Smooth muscle cell (in vitro differentiated cells): ENCODE data around the gene KCNJ11. TPM values are rescaled to one million over a fixed set of nuclear protein-coding genes. Genes with fewer than 3 reads are reported as not detected.

Experiments used
- DNase-seq: peaks from one replicate; lab custom pipeline; 2025; ENCODE audit not compliant: unreplicated experiment; lab: John Stamatoyannopoulos, UW
- H2AFZ ChIP-seq: fragments of 200-600 bp; sonication (generic); 2 replicates; pipeline ENCODE4 v1.6.0; 2016; ENCODE audit warnings: antibody characterized with exemption, low read depth, mild to moderate bottlenecking
- H3F3A ChIP-seq: fragments of 200-600 bp; sonication (generic); 2 replicates; pipeline ENCODE4 v1.6.0; 2017; ENCODE audit warnings: antibody characterized with exemption, low read depth
- H3K27ac ChIP-seq: fragments of 200-600 bp; sonication (generic); 2 replicates; pipeline ENCODE4 v1.5.1; 2016; ENCODE audit warnings: low read depth, mild to moderate bottlenecking
- H3K27me3 ChIP-seq: fragments of 200-600 bp; sonication (generic); 2 replicates; pipeline ENCODE4 v1.6.1; 2016; ENCODE audit warnings: low read depth, mild to moderate bottlenecking
- H3K36me3 ChIP-seq: fragments of 200-600 bp; sonication (generic); 2 replicates; pipeline ENCODE4 v1.5.1; 2016; ENCODE audit warnings: low read depth
- H3K4me1 ChIP-seq: fragments of 200-600 bp; sonication (generic); 2 replicates; pipeline ENCODE4 v1.5.1; 2016; ENCODE audit warnings: low read depth
- H3K4me2 ChIP-seq: fragments of 200-600 bp; sonication (generic); 2 replicates; pipeline ENCODE4 v1.6.0; 2016; ENCODE audit warnings: mild to moderate bottlenecking
- H3K4me3 ChIP-seq: fragments of 200-600 bp; sonication (generic); 2 replicates; pipeline ENCODE4 v1.5.1; 2016; ENCODE audit warnings: mild to moderate bottlenecking
- H3K79me2 ChIP-seq: fragments of 200-600 bp; sonication (generic); 2 replicates; pipeline ENCODE4 v1.6.0; 2016; ENCODE audit warnings: low read depth, mild to moderate bottlenecking
- H3K9ac ChIP-seq: fragments of 200-600 bp; sonication (generic); 2 replicates; pipeline ENCODE4 v1.6.0; 2016; ENCODE audit warnings: low read depth
- H3K9me3 ChIP-seq: fragments of 200-600 bp; sonication (generic); replicated peaks from 2 replicates; pipeline ENCODE4 v1.5.1; 2016; ENCODE audit warnings: low read depth
- H4K20me1 ChIP-seq: fragments of 200-600 bp; sonication (generic); 2 replicates; pipeline ENCODE4 v1.6.0; 2016; ENCODE audit warnings: low read depth
- CTCF ChIP-seq: fragments of 200-600 bp; sonication (generic); IDR thresholded peaks from 2 replicates; pipeline ENCODE4 v1.5.1; 2017; ENCODE audit warnings: borderline replicate concordance, mild to moderate bottlenecking, antibody characterized with exemption; ENCODE audit not compliant: insufficient read depth, poor library complexity, severe bottlenecking
- WGBS: methylation state at CpG from one replicate; pipeline ENCODE4 v1.1.7; 2016; ENCODE audit warnings: low lambda C conversion rate; 5-methylcytosine and 5-hydroxymethylcytosine counted together
- polyA plus RNA-seq: library from polyadenylated mRNA; unstranded; fragments of >200 nt; fragmentation: Nextera tagmentation; extraction: Ambion mirVana; gene quantifications from 2 replicates; pipeline ENCODE4 v1.2.1, GENCODE V29; 2016
- total RNA-seq: library from RNA; depleted of rRNA; stranded (reverse); fragments of >200 nt; gene quantifications from 2 replicates; pipeline ENCODE4 v1.2.3, GENCODE V29; 2014

KCNJ11 gene
- total and polyA plus RNA-seq, 2 experiments from 2014 or later = not detected

- 93% methylated on average over 20 of the region's 22 CpGs for WGBS
- Histone ChIP-seq H3K27me3 (peaks cover 3% of the 10 kb centered on the region), H3K36me3 (no peaks in the 10 kb centered on the region), H3K9ac (no peak overlapping the region), H2AFZ (no peak overlapping the region), H3K27ac (no peak overlapping the region), H3K4me3 (no peak overlapping the region), H4K20me1 (no peaks in the 10 kb centered on the region), H3K79me2 (no peaks in the 10 kb centered on the region), H3K9me3 (no peaks in the 10 kb centered on the region), H3K4me2 (no peak overlapping the region), H3F3A (no peaks in the 10 kb centered on the region), H3K4me1 (no peaks in the 10 kb centered on the region)
- no peak for DNase-seq
- no peak for TF ChIP-seq CTCF
Measured at GRCh38 chr11:17396598-17397310, 8.3 kb upstream of the KCNJ11 start.

- no peak overlapping the region for H3K9ac ChIP-seq
- H4K20me1 ChIP-seq = no peaks in the 10 kb centered on the region
- 96% methylated on average over 6 of the region's 6 CpGs for whole genome bisulfite sequencing
- H2AFZ ChIP-seq = no peak overlapping the region
- no peak for TF ChIP-seq CTCF
- no peaks in the 10 kb centered on the region for H3F3A ChIP-seq
- peaks cover 8% of the 10 kb centered on the region for H3K27me3 ChIP-seq
- H3K4me3 ChIP-seq = no peak overlapping the region
- H3K9me3 ChIP-seq = no peaks in the 10 kb centered on the region
- H3K36me3 ChIP-seq = no peaks in the 10 kb centered on the region
- H3K4me1 ChIP-seq = no peaks in the 10 kb centered on the region
- no peak overlapping the region for H3K4me2 ChIP-seq
- no peaks in the 10 kb centered on the region for H3K79me2 ChIP-seq
- DNase-seq = no peak
- no peak overlapping the region for H3K27ac ChIP-seq
Measured at GRCh38 chr11:17395978-17396377, 7.5 kb upstream of the KCNJ11 start.

GRCh38 chr11:17395554-17395961, 7.1 kb upstream of the KCNJ11 start:
- H3K9ac ChIP-seq = no peak overlapping the region
- no peaks in the 10 kb centered on the region for H3K36me3 ChIP-seq
- peaks cover 13% of the 10 kb centered on the region for H3K27me3 ChIP-seq
- H3K9me3 ChIP-seq = no peaks in the 10 kb centered on the region
- DNase-seq = no peak
- H3K27ac ChIP-seq = no peak overlapping the region
- H2AFZ ChIP-seq = no peak overlapping the region
- no peaks in the 10 kb centered on the region for H3K79me2 ChIP-seq
- 93% methylated on average over 20 of the region's 20 CpGs for WGBS
- no peaks in the 10 kb centered on the region for H4K20me1 ChIP-seq
- no peak overlapping the region for H3K4me3 ChIP-seq
- no peak overlapping the region for H3K4me2 ChIP-seq
- TF ChIP-seq CTCF = no peak
- H3F3A ChIP-seq = no peaks in the 10 kb centered on the region
- H3K4me1 ChIP-seq = no peaks in the 10 kb centered on the region
